GM19099 (cell line): Measurements from ENCODE around the gene RYR1.

Experiments used
- POLR2A ChIP-seq: IDR thresholded peaks from 3 replicates; pipeline ENCODE4 v1.6.1; 2011; ENCODE audit warnings: low read depth; ENCODE audit not compliant: insufficient read length; ENCODE audit errors: extremely low read depth

RYR1 gene

DNA sequence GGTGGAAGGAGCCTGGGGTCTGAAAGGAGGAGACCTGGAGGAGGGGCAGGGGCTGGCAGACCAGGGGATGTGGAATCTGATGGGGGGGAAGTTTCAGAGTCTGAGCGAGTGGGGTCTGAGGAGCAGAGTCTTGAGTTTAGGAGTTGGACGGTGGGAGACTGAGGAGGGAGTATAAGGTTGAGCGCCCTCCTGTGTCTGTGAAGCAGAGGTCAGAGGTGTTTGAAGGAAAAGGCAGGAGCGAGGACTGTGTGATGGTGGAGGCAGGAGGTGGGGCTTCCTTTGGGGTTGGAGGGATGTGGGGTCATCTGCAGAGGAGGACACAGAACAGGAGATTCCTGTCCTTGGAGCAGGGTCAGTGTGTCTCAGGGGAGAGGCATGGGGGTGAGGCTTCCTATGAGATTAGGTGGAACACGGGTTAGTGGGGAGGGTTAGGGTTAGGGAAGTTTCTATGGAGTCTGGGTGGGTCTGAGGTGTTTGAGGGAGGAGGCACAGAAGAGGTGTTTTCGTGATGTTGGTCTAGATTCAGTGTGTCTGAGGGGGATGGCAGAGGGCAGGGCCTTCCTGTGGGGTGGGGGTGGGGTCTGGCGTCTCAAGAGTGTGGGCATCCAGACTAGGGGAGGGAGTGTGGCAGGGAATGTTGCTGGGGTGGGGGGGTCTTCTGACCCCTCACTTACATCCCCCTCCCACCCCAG is 8.3 kb downstream of the RYR1 start:
- no peak for TF ChIP-seq POLR2A

- TF ChIP-seq POLR2A = no peak
Measured at GRCh38 chr19:38442736-38443135, 9.2 kb downstream of the RYR1 start.

GRCh38 chr19:38443458-38443999 is 10.0 kb downstream of the RYR1 start:
- no peak for TF ChIP-seq POLR2A

DNA sequence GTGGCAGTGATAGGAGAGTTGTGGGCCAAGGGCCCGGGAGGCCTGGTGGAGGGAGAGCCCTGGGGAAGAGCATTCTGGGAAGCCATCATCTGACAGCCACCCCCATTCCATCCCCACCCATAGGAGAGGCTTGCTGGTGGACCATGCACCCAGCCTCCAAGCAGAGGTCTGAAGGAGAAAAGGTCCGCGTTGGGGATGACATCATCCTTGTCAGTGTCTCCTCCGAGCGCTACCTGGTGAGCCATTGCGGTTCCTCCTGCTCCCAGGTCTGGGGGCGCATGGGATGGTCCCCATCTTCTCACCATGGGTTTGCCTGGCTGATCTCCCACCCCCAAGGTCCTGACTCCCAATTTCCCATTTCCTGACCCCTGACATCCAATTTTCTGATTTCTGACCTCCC is 10.5 kb downstream of the RYR1 start:
- no peak for TF ChIP-seq POLR2A

DNA sequence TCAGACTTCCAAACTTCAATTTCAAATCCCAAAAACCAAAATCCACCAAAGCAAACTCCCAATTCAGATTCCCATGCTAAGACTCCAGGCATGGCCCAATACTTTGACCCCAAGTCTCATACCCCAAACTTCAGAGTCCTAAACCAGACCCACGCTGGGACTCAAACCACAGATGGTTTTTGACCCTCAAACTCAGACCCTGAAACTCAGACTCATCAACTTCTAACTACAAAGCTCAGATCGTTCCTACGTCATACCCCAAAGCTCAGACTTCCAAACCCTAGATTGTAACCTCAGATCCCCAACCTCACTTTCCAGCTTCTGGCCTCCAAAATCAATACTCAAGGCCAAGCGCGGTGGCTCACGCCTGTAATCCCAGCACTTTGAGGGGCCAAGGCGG is 11.9 kb downstream of the RYR1 start:
- TF ChIP-seq POLR2A = no peak

GRCh38 chr19:38448225-38448624 is 14.7 kb downstream of the RYR1 start:
- TF ChIP-seq POLR2A = no peak

- TF ChIP-seq POLR2A = no peak
Measured at GRCh38 chr19:38449518-38449917, 16.0 kb downstream of the RYR1 start.

DNA sequence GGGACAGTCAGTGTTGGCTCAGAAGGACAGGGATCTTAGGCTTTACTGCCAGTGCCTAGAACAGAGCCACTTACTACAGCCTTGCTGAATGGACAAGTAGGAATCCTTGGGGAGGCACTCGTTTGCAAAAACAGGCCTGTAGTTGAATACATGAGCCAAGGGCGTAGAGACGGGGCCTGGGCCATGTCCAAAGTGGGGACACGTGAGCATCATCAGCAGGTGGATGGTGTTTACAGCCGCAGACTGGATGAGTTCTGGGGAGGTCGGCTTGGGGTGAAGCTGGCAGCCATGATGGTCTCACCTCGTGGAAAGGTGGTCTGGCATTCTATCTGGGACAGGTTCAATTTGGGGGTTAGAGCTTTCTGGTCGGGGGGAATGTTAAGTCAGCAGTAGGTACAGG is 17.5 kb downstream of the RYR1 start:
- no peak for TF ChIP-seq POLR2A

DNA sequence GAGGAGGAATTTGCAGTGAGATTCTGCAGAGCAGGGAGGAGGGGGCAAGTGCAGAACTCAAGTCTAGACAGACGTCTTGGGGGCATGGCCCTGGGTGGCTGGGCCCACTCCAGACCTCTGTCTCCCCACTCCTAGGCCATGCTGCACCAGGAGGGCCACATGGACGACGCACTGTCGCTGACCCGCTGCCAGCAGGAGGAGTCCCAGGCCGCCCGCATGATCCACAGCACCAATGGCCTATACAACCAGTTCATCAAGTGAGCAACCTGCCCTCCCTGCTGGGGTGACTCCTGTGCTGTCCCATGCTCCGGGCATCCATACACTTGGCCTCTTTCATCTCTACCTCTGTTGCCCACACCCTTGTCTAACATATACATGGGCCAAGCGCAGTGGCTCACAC is 18.1 kb downstream of the RYR1 start:
- no peak for TF ChIP-seq POLR2A

GRCh38 chr19:38452430-38453366 is 19.2 kb downstream of the RYR1 start:
- no peak for TF ChIP-seq POLR2A

DNA sequence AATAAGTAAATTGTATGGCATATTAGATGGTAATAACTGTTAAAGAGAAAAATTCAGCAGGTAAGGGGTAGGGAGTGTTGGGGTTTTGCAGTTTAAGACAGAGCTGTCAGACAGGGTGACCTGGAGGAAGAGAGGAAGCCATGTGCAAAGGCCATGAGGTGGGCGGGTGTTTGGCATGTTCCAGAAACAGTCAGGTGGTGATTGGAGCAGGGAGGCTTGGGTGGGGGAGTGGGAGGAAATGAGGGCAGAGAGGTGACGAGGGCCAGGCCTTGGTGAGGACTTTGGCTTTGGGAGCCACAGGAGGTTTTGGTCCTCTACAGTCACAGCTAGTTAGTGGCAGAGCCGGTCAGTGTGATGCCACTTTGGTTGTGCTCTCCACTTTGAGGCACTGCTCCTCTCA is 20.1 kb downstream of the RYR1 start:
- TF ChIP-seq POLR2A = no peak

GRCh38 chr19:38455031-38455430 is 21.5 kb downstream of the RYR1 start:
- TF ChIP-seq POLR2A = no peak

- TF ChIP-seq POLR2A = no peak
Measured at GRCh38 chr19:38457202-38457601, 23.7 kb downstream of the RYR1 start.

DNA sequence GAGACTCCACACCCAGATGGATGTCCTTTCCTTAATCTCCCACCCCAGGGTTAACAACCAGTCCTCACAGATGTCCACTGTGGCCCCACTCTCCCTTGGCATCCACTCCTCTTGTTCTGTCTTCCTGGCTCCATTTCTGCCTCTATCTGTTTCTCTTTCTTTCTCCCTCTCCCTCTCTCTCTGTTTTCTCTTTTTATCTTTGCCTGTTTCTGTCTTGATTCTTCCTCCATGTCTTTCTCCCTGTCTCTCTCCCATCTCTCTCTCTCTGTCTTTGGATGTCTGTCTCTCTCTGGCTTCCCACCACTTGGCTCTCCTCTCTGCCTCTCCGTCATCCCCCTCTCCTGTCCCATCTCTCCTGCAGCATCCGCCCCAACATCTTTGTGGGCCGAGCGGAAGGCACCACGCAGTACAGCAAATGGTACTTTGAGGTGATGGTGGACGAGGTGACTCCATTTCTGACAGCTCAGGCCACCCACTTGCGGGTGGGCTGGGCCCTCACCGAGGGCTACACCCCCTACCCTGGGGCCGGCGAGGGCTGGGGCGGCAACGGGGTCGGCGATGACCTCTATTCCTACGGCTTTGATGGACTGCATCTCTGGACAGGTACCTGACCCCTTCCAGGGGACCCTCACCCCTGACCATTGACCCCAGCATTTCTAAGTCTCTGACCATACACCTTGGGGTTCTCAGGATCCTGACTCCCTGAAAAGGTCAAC is 24.4 kb downstream of the RYR1 start:
- no peak for TF ChIP-seq POLR2A

DNA sequence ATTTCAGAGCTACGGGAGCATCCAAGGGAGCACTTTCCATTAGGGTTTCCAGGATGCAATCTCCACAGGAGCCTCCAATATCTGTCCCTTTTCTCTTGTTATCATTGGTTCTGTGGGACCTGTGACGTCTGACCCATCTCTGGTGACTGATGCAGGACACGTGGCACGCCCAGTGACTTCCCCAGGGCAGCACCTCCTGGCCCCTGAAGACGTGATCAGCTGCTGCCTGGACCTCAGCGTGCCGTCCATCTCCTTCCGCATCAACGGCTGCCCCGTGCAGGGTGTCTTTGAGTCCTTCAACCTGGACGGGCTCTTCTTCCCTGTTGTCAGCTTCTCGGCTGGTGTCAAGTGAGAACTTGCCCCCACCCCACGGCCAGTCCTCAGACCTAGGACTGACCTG is 25.5 kb downstream of the RYR1 start:
- no peak for TF ChIP-seq POLR2A
